IMR-90 (cell line): ENCODE data around the gene TUBB4A. TPM values are rescaled to one million over a fixed set of nuclear protein-coding genes. Genes with fewer than 3 reads are reported as not detected.

Source experiments
- ATAC-seq: fragments of 200-7000 bp; cut with Tn5 transposase; 2 replicates; pipeline ENCODE4 v1.9.1; 2020; ENCODE audit warnings: low read depth, mild to moderate bottlenecking, moderate library complexity
- BruUV-seq: library from RNA; stranded (reverse); fragments of 400-500 nt; replicated peaks from 2 replicates; lab custom pipeline; 2021; lab: Mats Ljungman, UMichigan
- CTCF ChIA-PET: fragments of 300-600 bp; formaldehyde crosslinking; extraction: SDS; loops from one replicate; lab custom pipeline; 2021; ENCODE audit warnings: antibody characterized with exemption; lab: Yijun Ruan, JAX
- POLR2A ChIA-PET: fragments of 300-600 bp; sonication (Branson Sonifier 250); formaldehyde crosslinking; loops from one replicate; lab custom pipeline; 2022; ENCODE audit warnings: antibody characterized with exemption; ENCODE audit not compliant: unreplicated experiment; lab: Charles Lee
- DNase-seq: peaks from one replicate; pipeline ENCODE4 v3.0.0; 2013
- H2AFZ ChIP-seq: replicated peaks from 2 replicates; pipeline ENCODE3; 2013; ENCODE audit warnings: low read length, mild to moderate bottlenecking; ENCODE audit not compliant: poor library complexity
- H2AK5ac ChIP-seq: 2 replicates; pipeline ENCODE4 v1.6.1; 2013; ENCODE audit warnings: low read depth, low read length, inconsistent platforms
- H2AK9ac ChIP-seq: replicated peaks from 2 replicates; pipeline ENCODE3; 2013; ENCODE audit warnings: mild to moderate bottlenecking, low read depth, low read length, moderate library complexity; ENCODE audit not compliant: poor library complexity
- H2BK120ac ChIP-seq: 2 replicates; pipeline ENCODE4 v1.6.1; 2013; ENCODE audit warnings: low read depth, low read length, inconsistent platforms
- H2BK15ac ChIP-seq: 3 replicates; pipeline ENCODE4 v1.6.1; 2013; ENCODE audit warnings: low read depth, low read length, inconsistent platforms
- H2BK20ac ChIP-seq: 2 replicates; pipeline ENCODE4 v1.6.1; 2013; ENCODE audit warnings: low read depth, mild to moderate bottlenecking, inconsistent platforms, low read length, moderate library complexity
- H2BK5ac ChIP-seq: 2 replicates; pipeline ENCODE4 v1.6.1; 2013; ENCODE audit warnings: mild to moderate bottlenecking, low read depth, low read length, inconsistent platforms; ENCODE audit not compliant: poor library complexity, severe bottlenecking
- H3K14ac ChIP-seq: replicated peaks from 2 replicates; pipeline ENCODE4 v1.6.1; 2013; ENCODE audit warnings: low read depth, low read length, inconsistent platforms
- H3K18ac ChIP-seq: 2 replicates; pipeline ENCODE4 v1.6.1; 2013; ENCODE audit warnings: low read depth, low read length, control low read depth
- H3K23ac ChIP-seq: 2 replicates; pipeline ENCODE4 v1.6.1; 2013; ENCODE audit warnings: low read depth, low read length, inconsistent platforms
- H3K27ac ChIP-seq: 2 replicates; pipeline ENCODE4 v1.5.1; 2013; ENCODE audit warnings: mild to moderate bottlenecking, control low read depth, low read length; ENCODE audit not compliant: insufficient read depth
- H3K27me3 ChIP-seq: 2 replicates; pipeline ENCODE4 v1.6.1; 2013; ENCODE audit warnings: low read length; ENCODE audit not compliant: control insufficient read depth, insufficient read depth
- H3K36me3 ChIP-seq: 2 replicates; pipeline ENCODE4 v1.6.1; 2013; ENCODE audit warnings: low read length, mixed read lengths; ENCODE audit not compliant: control insufficient read depth, insufficient read depth
- H3K4ac ChIP-seq: 2 replicates; pipeline ENCODE4 v1.6.1; 2013; ENCODE audit warnings: low read depth, low read length, inconsistent platforms
- H3K4me1 ChIP-seq: 2 replicates; pipeline ENCODE4 v1.6.1; 2013; ENCODE audit warnings: low read length, mixed read lengths; ENCODE audit not compliant: control insufficient read depth, insufficient read depth
- H3K4me2 ChIP-seq: 2 replicates; pipeline ENCODE4 v1.6.1; 2013; ENCODE audit warnings: low read depth, mild to moderate bottlenecking, control low read depth, low read length, moderate library complexity
- H3K4me3 ChIP-seq: 2 replicates; pipeline ENCODE4 v1.5.1; 2013; ENCODE audit warnings: low read depth, mild to moderate bottlenecking, control low read depth, low read length, moderate library complexity; ENCODE audit not compliant: insufficient read depth
- H3K56ac ChIP-seq: 2 replicates; pipeline ENCODE4 v1.6.1; 2013; ENCODE audit warnings: low read length, inconsistent platforms; ENCODE audit not compliant: insufficient read depth; ENCODE audit errors: extremely low read depth
- H3K79me1 ChIP-seq, 2 experiments: 2 replicates each; pipeline ENCODE4 v1.6.1; 2013; ENCODE audit warnings: low read length in 2 of 2, inconsistent platforms in 1 of 2, low read depth in 1 of 2
- H3K9ac ChIP-seq: 2 replicates; pipeline ENCODE4 v1.6.1; 2013; ENCODE audit warnings: low read depth, low read length, control low read depth
- H3K9me1 ChIP-seq: 2 replicates; pipeline ENCODE4 v1.6.1; 2013; ENCODE audit warnings: low read length, inconsistent platforms; ENCODE audit not compliant: insufficient read depth
- H3K9me3 ChIP-seq: 2 replicates; pipeline ENCODE4 v1.6.1; 2013; ENCODE audit warnings: low read length; ENCODE audit not compliant: control insufficient read depth, insufficient read depth
- H4K20me1 ChIP-seq: 2 replicates; pipeline ENCODE4 v1.6.1; 2013; ENCODE audit warnings: low read length, inconsistent platforms; ENCODE audit not compliant: insufficient read depth
- H4K5ac ChIP-seq: 2 replicates; pipeline ENCODE4 v1.6.1; 2013; ENCODE audit warnings: mild to moderate bottlenecking, low read depth, low read length, control low read depth
- H4K8ac ChIP-seq, 2 experiments: 2 replicates each; pipeline ENCODE4 v1.6.1; 2013; ENCODE audit warnings: low read depth in 2 of 2, low read length in 2 of 2, control low read depth in 1 of 2, inconsistent platforms in 1 of 2
- H4K91ac ChIP-seq: 2 replicates; pipeline ENCODE4 v1.6.1; 2013; ENCODE audit warnings: low read depth, low read length, inconsistent platforms; ENCODE audit not compliant: insufficient read depth
- BHLHE40 ChIP-seq: fragments of 150-350 bp; IDR thresholded peaks from 2 replicates; pipeline ENCODE4 v1.6.1; 2016; ENCODE audit warnings: mild to moderate bottlenecking, low read depth, low read length
- MAZ ChIP-seq: IDR thresholded peaks from 2 replicates; pipeline ENCODE4 v1.6.1; 2012; ENCODE audit warnings: low read depth, mild to moderate bottlenecking, low read length, improper control_type of control experiment, moderate library complexity, borderline replicate concordance
- POLR2A ChIP-seq: IDR thresholded peaks from 2 replicates; pipeline ENCODE4 v1.6.1; 2012; ENCODE audit warnings: mild to moderate bottlenecking, low read depth, low read length
- RAD21 ChIP-seq: IDR thresholded peaks from 2 replicates; pipeline ENCODE4 v1.6.1; 2012; ENCODE audit warnings: low read length, improper control_type of control experiment
- RCOR1 ChIP-seq: IDR thresholded peaks from 2 replicates; pipeline ENCODE4 v1.6.1; 2012; ENCODE audit warnings: mild to moderate bottlenecking, low read length, improper control_type of control experiment; ENCODE audit not compliant: insufficient replicate concordance
- RFX5 ChIP-seq: IDR thresholded peaks from 2 replicates; pipeline ENCODE4 v1.8.0; 2012; ENCODE audit warnings: low read depth, mild to moderate bottlenecking, low read length, moderate library complexity
- SMC3 ChIP-seq: fragments of 150-350 bp; IDR thresholded peaks from 2 replicates; pipeline ENCODE4 v1.6.1; 2016; ENCODE audit warnings: low read depth, mild to moderate bottlenecking, antibody characterized with exemption, low read length, moderate library complexity
- WGBS, 2 experiments: methylation state at CpG; one replicate each; pipeline versions ENCODE4 v1.1.5 to v1.1.7; 2013; ENCODE audit warnings: missing lambda C conversion rate in 2 of 2; ENCODE audit not compliant: insufficient read length in 1 of 2; ENCODE audit errors: extremely low coverage in 2 of 2; 5-methylcytosine and 5-hydroxymethylcytosine counted together
- dilution Hi-C: fragments of 300-500 bp; cut with HindIII; formaldehyde crosslinking; loops from one replicate; pipeline ENCODE4 v1.14.3; 2018; ENCODE audit warnings: low sequenced_read_pairs; ENCODE audit not compliant: unreplicated experiment
- in situ Hi-C: fragments of 300-500 bp; cut with MboI; formaldehyde crosslinking; loops from 3 replicates; pipeline ENCODE4 v1.14.3; 2019; ENCODE audit warnings: low sequenced_read_pairs, inconsistent platforms, mixed read lengths
- intact Hi-C: fragments of 100-400 bp; cut with micrococcal nuclease; formaldehyde crosslinking; loops from 2 replicates; pipeline ENCODE4 v1.10.0; 2022
- polyA plus RNA-seq, 3 experiments: library from polyadenylated mRNA; depleted of rRNA; stranded (reverse); fragments of >200 nt; gene quantifications; 2 replicates each; pipeline ENCODE4 v1.2.3, GENCODE V29; 2012; ENCODE audit warnings: low replicate concordance in 1 of 3
- total RNA-seq: library from RNA; depleted of rRNA; stranded (reverse); fragments of >200 nt; gene quantifications from 2 replicates; pipeline ENCODE4 v1.2.3, GENCODE V29; 2012
- TF ChIP-seq, protein P1 (sequence below): conservative IDR thresholded peaks from 2 replicates; pipeline ENCODE4 v1.5.1; 2012; ENCODE audit warnings: mild to moderate bottlenecking, low read depth, low read length, improper control_type of control experiment

Gene TUBB4A
- total and polyA plus RNA-seq, 2 of the 4 experiments (the other 2 are of a cell fraction) = not detected

DNA sequence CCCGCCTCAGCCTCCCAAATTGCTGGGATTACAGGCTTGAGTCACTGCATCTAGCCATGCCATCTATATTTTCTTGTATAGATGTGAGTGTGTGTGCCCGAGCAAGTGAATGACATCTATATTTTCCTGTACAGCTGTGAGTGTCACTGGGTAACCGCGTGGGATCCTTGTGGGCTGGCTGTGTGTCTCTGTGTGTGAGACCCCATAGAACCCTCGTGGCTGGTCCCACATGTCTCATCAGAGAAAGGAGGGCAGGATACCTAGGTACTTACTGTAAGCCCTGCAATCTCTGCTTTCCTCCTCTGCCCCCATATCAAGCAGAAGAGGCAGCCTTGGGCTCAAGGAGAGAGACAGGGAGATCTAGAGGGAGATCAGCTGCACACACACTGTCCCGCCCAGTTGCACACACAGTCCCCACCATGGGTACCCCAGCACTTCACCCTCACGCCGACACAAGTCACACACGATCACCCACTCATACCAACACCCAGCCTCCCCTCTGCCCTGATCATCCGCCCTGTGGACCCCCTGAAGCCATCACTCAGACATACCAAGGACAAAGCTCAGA, 21.2 kb downstream of the TUBB4A start:
- CTCF ChIA-PET = no interaction called here
- no peaks in the 10 kb centered on the region for H3K9me1 ChIP-seq

More for the DNA sequence above, 21.2 kb downstream of the TUBB4A start:
- no peak overlapping the region for H2AK9ac ChIP-seq
- no peak overlapping the region for H3K4ac ChIP-seq
- no peak overlapping the region for H2AK5ac ChIP-seq
- POLR2A ChIA-PET = no interaction called here
- ATAC-seq (no peak), DNase-seq (no peak)
- in situ Hi-C loops (no loop called here), intact Hi-C loops (no loop called here), dilution Hi-C loops (no loop called here)
- H3K14ac ChIP-seq = no peak overlapping the region
- H3K36me3 ChIP-seq = no peaks in the 10 kb centered on the region
- no peak overlapping the region for H3K56ac ChIP-seq
- H3K27ac ChIP-seq = no peak overlapping the region
- no peak overlapping the region for H4K5ac ChIP-seq
- no peak for TF ChIP-seq RAD21
- no peak for TF ChIP-seq RCOR1
- no peak for TF ChIP-seq POLR2A
- TF ChIP-seq, protein P1, sequence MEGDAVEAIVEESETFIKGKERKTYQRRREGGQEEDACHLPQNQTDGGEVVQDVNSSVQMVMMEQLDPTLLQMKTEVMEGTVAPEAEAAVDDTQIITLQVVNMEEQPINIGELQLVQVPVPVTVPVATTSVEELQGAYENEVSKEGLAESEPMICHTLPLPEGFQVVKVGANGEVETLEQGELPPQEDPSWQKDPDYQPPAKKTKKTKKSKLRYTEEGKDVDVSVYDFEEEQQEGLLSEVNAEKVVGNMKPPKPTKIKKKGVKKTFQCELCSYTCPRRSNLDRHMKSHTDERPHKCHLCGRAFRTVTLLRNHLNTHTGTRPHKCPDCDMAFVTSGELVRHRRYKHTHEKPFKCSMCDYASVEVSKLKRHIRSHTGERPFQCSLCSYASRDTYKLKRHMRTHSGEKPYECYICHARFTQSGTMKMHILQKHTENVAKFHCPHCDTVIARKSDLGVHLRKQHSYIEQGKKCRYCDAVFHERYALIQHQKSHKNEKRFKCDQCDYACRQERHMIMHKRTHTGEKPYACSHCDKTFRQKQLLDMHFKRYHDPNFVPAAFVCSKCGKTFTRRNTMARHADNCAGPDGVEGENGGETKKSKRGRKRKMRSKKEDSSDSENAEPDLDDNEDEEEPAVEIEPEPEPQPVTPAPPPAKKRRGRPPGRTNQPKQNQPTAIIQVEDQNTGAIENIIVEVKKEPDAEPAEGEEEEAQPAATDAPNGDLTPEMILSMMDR = no peak
- no peak for TF ChIP-seq BHLHE40
- TF ChIP-seq RFX5 = no peak
- TF ChIP-seq MAZ = no peak
- TF ChIP-seq SMC3 = no peak
- no peak overlapping the region for H2AFZ ChIP-seq
- no peak overlapping the region for H2BK15ac ChIP-seq
- peaks cover 2% of the 10 kb centered on the region; the same call in 1 of the 2 replicates for H3K27me3 ChIP-seq
- no peak overlapping the region for H2BK5ac ChIP-seq
- H3K79me1 ChIP-seq = no peaks in the 10 kb centered on the region
- no peaks in the 10 kb centered on the region for H4K20me1 ChIP-seq
- no peak overlapping the region for H2BK20ac ChIP-seq
- 17% methylated on average over 1 of the region's 10 CpGs; no CpG with 5 or more reads in 1 of the 2 experiments for WGBS, 2 experiments
- no peak overlapping the region for H3K23ac ChIP-seq
- no peak overlapping the region for H4K8ac ChIP-seq
- no peak overlapping the region for H4K91ac ChIP-seq
- no peak overlapping the region for H3K9ac ChIP-seq
- H3K9me3 ChIP-seq = peaks cover 3% of the 10 kb centered on the region; the same call in 1 of the 2 replicates
- H3K18ac ChIP-seq = no peak overlapping the region
- no peaks in the 10 kb centered on the region for H3K4me1 ChIP-seq
- BruUV-seq = no TSS peak
- no peak overlapping the region for H2BK120ac ChIP-seq
- no peak overlapping the region for H3K4me3 ChIP-seq
- no peak overlapping the region for H3K4me2 ChIP-seq
